ENCODE data around the gene CLEC4D.

Gene CLEC4D

DNA sequence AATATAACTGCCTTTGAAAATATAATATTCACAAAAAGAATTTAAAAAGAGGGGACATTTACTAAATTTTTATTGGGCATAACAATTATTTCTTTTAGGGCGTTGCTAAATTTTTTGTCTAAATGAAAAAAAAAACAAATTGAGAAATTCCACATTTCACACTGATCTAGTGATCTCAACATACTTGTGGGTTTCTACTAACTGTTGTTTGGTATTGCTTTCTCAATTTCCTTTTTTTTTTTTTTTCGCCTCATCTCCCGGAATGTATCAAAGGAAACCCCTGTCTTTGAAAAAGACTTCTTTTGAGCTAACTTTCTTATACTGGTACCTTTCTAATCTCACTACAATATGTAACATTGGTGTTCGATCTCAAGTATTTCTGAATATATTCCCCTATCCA lies at the start of gene CLEC4D:
Gene CLEC4D, plus strand, starts transcription at position 248 of the 400 bp plus-strand sequence. CDS start 230 bp downstream, outside the sequence.
- Histone ChIP-seq H3K4me2 (ENCODE audit: low read length) (no peak within 1 kb of the TSS), H3K9me2 (replicated peaks; ENCODE audit: control insufficient read depth, low read length) (no peaks in the 10 kb centered on the region), H4K20me1 (ENCODE audit: control insufficient read depth, insufficient read depth, low read depth, low read length) (no peaks in the 10 kb centered on the region), H3K27ac (ENCODE audit: low read depth, low read length) (no peak within 1 kb of the TSS), H3K27me3 (ENCODE audit: control insufficient read depth, low read length) (peaks cover 22% of the 10 kb centered on the region), H3K4me1 (ENCODE audit: control insufficient read depth, low read length) (peaks cover 8% of the 10 kb centered on the region), H3K9me3 (ENCODE audit: control insufficient read depth, insufficient read depth, low read length) (no peaks in the 10 kb centered on the region), H3K4me3 (ENCODE audit: low read length) (no peak within 1 kb of the TSS), H3K79me2 (ENCODE audit: control insufficient read depth, low read length) (no peaks in the 10 kb centered on the region), H3F3A (ENCODE audit: control insufficient read depth, insufficient read depth) (no peaks in the 10 kb centered on the region), H3K36me3 (ENCODE audit: control insufficient read depth, low read length) (no peaks in the 10 kb centered on the region)
- no peak for TF ChIP-seq EZH2phosphoT487 (IDR thresholded peaks at IDR 0.05; ENCODE audit: borderline replicate concordance, low read length)
- TF ChIP-seq, protein P1, sequence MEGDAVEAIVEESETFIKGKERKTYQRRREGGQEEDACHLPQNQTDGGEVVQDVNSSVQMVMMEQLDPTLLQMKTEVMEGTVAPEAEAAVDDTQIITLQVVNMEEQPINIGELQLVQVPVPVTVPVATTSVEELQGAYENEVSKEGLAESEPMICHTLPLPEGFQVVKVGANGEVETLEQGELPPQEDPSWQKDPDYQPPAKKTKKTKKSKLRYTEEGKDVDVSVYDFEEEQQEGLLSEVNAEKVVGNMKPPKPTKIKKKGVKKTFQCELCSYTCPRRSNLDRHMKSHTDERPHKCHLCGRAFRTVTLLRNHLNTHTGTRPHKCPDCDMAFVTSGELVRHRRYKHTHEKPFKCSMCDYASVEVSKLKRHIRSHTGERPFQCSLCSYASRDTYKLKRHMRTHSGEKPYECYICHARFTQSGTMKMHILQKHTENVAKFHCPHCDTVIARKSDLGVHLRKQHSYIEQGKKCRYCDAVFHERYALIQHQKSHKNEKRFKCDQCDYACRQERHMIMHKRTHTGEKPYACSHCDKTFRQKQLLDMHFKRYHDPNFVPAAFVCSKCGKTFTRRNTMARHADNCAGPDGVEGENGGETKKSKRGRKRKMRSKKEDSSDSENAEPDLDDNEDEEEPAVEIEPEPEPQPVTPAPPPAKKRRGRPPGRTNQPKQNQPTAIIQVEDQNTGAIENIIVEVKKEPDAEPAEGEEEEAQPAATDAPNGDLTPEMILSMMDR (IDR thresholded peaks at IDR 0.05; ENCODE audit: low read depth, low read length, poor library complexity, severe bottlenecking), result no peak

DNA sequence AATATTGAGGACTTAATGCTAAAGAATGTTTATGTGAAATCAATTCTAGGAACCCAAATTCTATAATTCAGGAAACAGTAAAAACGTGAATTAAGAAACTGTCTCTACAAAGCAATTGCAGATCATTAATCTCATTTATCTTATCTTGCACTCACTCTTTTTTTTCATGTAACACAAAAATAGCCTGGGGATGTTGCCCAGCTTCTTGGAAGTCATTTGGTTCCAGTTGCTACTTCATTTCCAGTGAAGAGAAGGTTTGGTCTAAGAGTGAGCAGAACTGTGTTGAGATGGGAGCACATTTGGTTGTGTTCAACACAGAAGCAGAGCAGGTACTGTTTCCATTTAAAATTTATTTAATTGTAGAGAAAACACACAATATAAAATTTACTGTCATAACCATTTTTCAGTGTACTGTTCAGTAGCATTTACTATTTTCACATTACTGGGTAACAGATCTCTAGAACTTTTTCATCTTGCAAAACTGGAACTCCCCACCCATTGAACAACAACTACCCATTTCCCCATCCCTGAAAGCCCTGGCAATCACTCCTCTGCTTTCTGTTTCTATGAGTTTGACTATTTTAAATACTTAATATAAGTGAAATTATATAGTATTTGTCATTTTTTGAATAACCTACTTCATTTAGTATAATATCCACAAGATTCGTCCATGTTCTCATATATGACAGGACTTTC lies 47.9 kb upstream of the CLEC4D start:
- no peak for TF ChIP-seq EZH2phosphoT487 (IDR thresholded peaks at IDR 0.05; ENCODE audit: borderline replicate concordance, low read length)
- TF ChIP-seq, protein P1 (IDR thresholded peaks at IDR 0.05; ENCODE audit: low read depth, low read length, poor library complexity, severe bottlenecking), result no peak
- Histone ChIP-seq H3F3A (ENCODE audit: control insufficient read depth, insufficient read depth) (no peaks in the 10 kb centered on the region), H3K9me3 (ENCODE audit: control insufficient read depth, insufficient read depth, low read length) (no peaks in the 10 kb centered on the region), H3K4me3 (ENCODE audit: low read length) (no peak overlapping the region), H3K4me1 (ENCODE audit: control insufficient read depth, low read length) (no peaks in the 10 kb centered on the region), H3K27ac (ENCODE audit: low read depth, low read length) (no peak overlapping the region), H3K27me3 (ENCODE audit: control insufficient read depth, low read length) (no peaks in the 10 kb centered on the region), H4K20me1 (ENCODE audit: control insufficient read depth, insufficient read depth, low read depth, low read length) (no peaks in the 10 kb centered on the region), H3K79me2 (ENCODE audit: control insufficient read depth, low read length) (no peaks in the 10 kb centered on the region), H3K9me2 (replicated peaks; ENCODE audit: control insufficient read depth, low read length) (no peaks in the 10 kb centered on the region), H3K4me2 (ENCODE audit: low read length) (no peak overlapping the region), H3K36me3 (ENCODE audit: control insufficient read depth, low read length) (no peaks in the 10 kb centered on the region)

DNA sequence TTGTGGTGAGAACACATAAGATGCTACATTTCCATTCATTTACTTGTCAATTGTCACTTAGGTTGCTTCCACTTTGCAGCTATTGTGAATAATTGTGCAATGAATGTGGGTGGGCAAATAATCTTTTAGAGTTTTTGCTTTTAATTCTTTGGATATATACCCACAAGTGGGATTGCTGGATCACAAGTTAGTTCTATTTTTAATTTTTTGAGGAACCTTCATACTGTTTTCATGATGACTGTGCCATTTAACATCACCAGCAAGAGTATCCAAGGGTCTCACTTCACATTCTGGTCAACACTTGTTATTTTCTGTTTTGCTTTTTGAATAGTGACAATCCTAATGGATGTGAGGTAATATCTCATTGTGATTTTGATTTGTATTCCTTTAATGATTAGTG lies 47.1 kb upstream of the CLEC4D start:
- no peaks in the 10 kb centered on the region for H3K4me1 ChIP-seq (ENCODE audit: control insufficient read depth, low read length)

More for the DNA sequence above, 47.1 kb upstream of the CLEC4D start:
- H3K36me3 ChIP-seq (ENCODE audit: control insufficient read depth, low read length), result no peaks in the 10 kb centered on the region
- H3K9me2 ChIP-seq (replicated peaks; ENCODE audit: control insufficient read depth, low read length), result no peaks in the 10 kb centered on the region
- no peak overlapping the region for H3K27ac ChIP-seq (ENCODE audit: low read depth, low read length)
- no peaks in the 10 kb centered on the region for H3K27me3 ChIP-seq (ENCODE audit: control insufficient read depth, low read length)
- TF ChIP-seq, protein P1 (IDR thresholded peaks at IDR 0.05; ENCODE audit: low read depth, low read length, poor library complexity, severe bottlenecking), result no peak
- TF ChIP-seq EZH2phosphoT487 (IDR thresholded peaks at IDR 0.05; ENCODE audit: borderline replicate concordance, low read length), result no peak
- no peak overlapping the region for H3K4me2 ChIP-seq (ENCODE audit: low read length)
- H3F3A ChIP-seq (ENCODE audit: control insufficient read depth, insufficient read depth), result no peaks in the 10 kb centered on the region
- no peaks in the 10 kb centered on the region for H3K79me2 ChIP-seq (ENCODE audit: control insufficient read depth, low read length)
- no peaks in the 10 kb centered on the region for H3K9me3 ChIP-seq (ENCODE audit: control insufficient read depth, insufficient read depth, low read length)
- H4K20me1 ChIP-seq (ENCODE audit: control insufficient read depth, insufficient read depth, low read depth, low read length), result no peaks in the 10 kb centered on the region
- H3K4me3 ChIP-seq (ENCODE audit: low read length), result no peak overlapping the region
